GM21526 (cell line): ENCODE measurements around the gene PDCD1.
"Not testable (repeated sequence)": the region's sequence is repeated elsewhere in the genome, so short reads cannot be mapped to it uniquely, and the experiment has no call there.

Experiments used
- ATAC-seq: cut with Tn5 transposase; IDR thresholded peaks from one replicate; pipeline ENCODE4 v1.9.1; 2021; ENCODE audit warnings: moderate library complexity; ENCODE audit not compliant: unreplicated experiment, low FRiP score

The PDCD1 gene

GRCh38 chr2:241817126-241817820 is 41.4 kb downstream of the PDCD1 start:
- ATAC-seq = no peak

- no peak for ATAC-seq
These were observed 42.1 kb downstream of the PDCD1 start for GRCh38 chr2:241816431-241817121.

GRCh38 chr2:241815477-241816430 is 42.9 kb downstream of the PDCD1 start:
- ATAC-seq = no peak

- ATAC-seq = no peak
These were observed 43.8 kb downstream of the PDCD1 start for GRCh38 chr2:241814643-241815476.

- no peak for ATAC-seq
These were observed 44.4 kb downstream of the PDCD1 start for GRCh38 chr2:241814393-241814642.

- no peak for ATAC-seq
These were observed 44.9 kb downstream of the PDCD1 start for GRCh38 chr2:241813644-241814392.

- ATAC-seq = no peak
These were observed 45.7 kb downstream of the PDCD1 start for GRCh38 chr2:241812730-241813643.

- ATAC-seq = no peak
These were observed 46.6 kb downstream of the PDCD1 start for GRCh38 chr2:241811952-241812729.

GRCh38 chr2:241811201-241811951 is 47.3 kb downstream of the PDCD1 start:
- ATAC-seq = no peak

GRCh38 chr2:241810307-241811200 is 48.1 kb downstream of the PDCD1 start:
- ATAC-seq = no peak

- no peak for ATAC-seq
These were observed 49.0 kb downstream of the PDCD1 start for GRCh38 chr2:241809383-241810306.

GRCh38 chr2:241808721-241809382 is 49.8 kb downstream of the PDCD1 start, which contains the start of gene NEU4:
Gene NEU4 (plus strand): TSS chr2:241809193. CDS start chr2:241814485, 5,292 bp downstream.
- ATAC-seq = no peak

- ATAC-seq = no peak
These were observed 50.5 kb downstream of the PDCD1 start for GRCh38 chr2:241808051-241808720.

- ATAC-seq = not testable (repeated sequence)
These were observed 52.5 kb downstream of the PDCD1 start for GRCh38 chr2:241806217-241806616.
